ENCODE measurements around the gene BCL11A. TPM values are rescaled to one million over a fixed set of nuclear protein-coding genes. Genes with fewer than 3 reads are reported as not detected.
A peak's percentile ranks its signal among the peaks of the same experiment; 100 is the strongest.

Gene BCL11A
- total and polyA plus RNA-seq, 12 donors, result 3.2 to 38.5 (median 22.7) TPM

DNA sequence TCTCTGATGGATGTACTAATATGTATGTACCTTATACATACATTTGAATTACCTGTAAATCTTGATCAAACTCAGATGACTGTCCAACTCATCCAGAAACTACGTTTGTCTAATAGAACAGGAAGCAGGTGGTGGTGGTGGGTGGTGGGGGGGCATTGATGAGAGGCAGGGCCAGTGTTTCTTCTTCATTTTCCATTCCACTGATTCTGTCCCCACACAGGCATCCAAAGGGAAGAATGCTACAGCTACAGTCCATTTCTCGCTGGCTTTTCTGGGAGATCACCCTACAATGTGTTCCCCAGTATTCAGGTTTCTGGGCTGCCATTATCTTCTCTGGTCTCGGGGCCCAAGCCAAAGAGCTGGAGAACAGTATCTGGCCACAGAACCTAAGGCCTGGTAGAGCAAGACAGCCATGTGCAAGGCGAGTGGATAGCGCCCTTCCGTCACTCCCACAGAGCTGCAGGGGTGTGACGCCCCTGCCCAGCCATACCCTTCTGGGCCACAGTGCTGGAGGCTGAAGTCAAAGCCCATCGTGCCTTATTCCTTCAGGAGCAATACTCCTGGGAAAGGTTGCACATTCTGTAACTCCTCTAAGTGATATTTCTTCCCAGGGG, 54.5 kb downstream of the BCL11A start:
- no peak overlapping the region for H3K4me3 ChIP-seq
- intact Hi-C loops (cut with DNase I), result no loop called here
- peak overlapping the region in 2 of 10 donors; percentile 35 to 55 for H3K27ac ChIP-seq
- H3K4me1 ChIP-seq, result peaks cover 0 to 51% (median 18%) of the 10 kb centered on the region in 9 donors
- DNase-seq, result no peak
- WGBS, 2 donors, result 90 to 93% methylated on average over 8 of the region's 8 CpGs
- H3K27me3 ChIP-seq, result peaks cover 0 to 2% (median 0%) of the 10 kb centered on the region in 7 donors
- H3K36me3 ChIP-seq, result no peaks in the 10 kb centered on the region
- TF ChIP-seq, protein P1, sequence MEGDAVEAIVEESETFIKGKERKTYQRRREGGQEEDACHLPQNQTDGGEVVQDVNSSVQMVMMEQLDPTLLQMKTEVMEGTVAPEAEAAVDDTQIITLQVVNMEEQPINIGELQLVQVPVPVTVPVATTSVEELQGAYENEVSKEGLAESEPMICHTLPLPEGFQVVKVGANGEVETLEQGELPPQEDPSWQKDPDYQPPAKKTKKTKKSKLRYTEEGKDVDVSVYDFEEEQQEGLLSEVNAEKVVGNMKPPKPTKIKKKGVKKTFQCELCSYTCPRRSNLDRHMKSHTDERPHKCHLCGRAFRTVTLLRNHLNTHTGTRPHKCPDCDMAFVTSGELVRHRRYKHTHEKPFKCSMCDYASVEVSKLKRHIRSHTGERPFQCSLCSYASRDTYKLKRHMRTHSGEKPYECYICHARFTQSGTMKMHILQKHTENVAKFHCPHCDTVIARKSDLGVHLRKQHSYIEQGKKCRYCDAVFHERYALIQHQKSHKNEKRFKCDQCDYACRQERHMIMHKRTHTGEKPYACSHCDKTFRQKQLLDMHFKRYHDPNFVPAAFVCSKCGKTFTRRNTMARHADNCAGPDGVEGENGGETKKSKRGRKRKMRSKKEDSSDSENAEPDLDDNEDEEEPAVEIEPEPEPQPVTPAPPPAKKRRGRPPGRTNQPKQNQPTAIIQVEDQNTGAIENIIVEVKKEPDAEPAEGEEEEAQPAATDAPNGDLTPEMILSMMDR (IDR thresholded peaks at IDR 0.05), result no peak
- no peak for ATAC-seq
- H3K9me3 ChIP-seq, result no peaks in the 10 kb centered on the region

GRCh38 chr2:60498127-60498815, 55.2 kb downstream of the BCL11A start:
- 58 to 71% methylated on average over 8 of the region's 8 CpGs for WGBS, 2 donors
- no peak overlapping the region for H3K4me3 ChIP-seq
- peak in 4 of 8 donors; percentile 7 to 52 (median 24) for ATAC-seq
- H3K36me3 ChIP-seq, result no peaks in the 10 kb centered on the region
- DNase-seq, result no peak
- TF ChIP-seq, protein P1 (IDR thresholded peaks at IDR 0.05), result no peak
- H3K27me3 ChIP-seq, result peaks cover 0 to 2% (median 0%) of the 10 kb centered on the region in 7 donors
- H3K4me1 ChIP-seq, result peaks cover 0 to 46% (median 18%) of the 10 kb centered on the region in 9 donors
- H3K9me3 ChIP-seq, result no peaks in the 10 kb centered on the region
- intact Hi-C loops (cut with DNase I), result no loop called here
- no peak overlapping the region for H3K27ac ChIP-seq

DNA sequence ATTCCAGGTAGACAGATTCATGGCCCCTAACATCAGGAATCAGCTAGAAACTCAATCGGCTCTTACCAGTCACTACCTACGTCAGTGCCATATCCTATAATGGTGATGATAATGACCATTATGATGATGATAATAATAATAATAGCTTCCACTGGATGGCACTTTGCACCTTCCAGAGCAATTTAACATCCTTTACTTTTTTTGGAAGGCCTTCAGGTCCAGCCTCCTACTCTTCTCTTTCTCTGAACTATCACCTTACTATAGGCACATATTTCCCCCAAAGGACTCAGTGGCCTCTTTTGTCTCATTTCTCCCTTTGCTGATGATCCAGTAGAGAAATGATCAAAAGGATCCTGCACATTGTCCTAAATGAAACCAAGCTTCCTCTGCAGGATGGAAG, 56.0 kb downstream of the BCL11A start:
- TF ChIP-seq, protein P1 (IDR thresholded peaks at IDR 0.05), result no peak
- no peaks in the 10 kb centered on the region for H3K9me3 ChIP-seq
- DNase-seq (no peak), ATAC-seq (no peak)
- peaks cover 0 to 39% (median 18%) of the 10 kb centered on the region in 9 donors for H3K4me1 ChIP-seq
- WGBS, 2 donors, result 56 to 65% methylated on average over 2 of the region's 2 CpGs
- no peak overlapping the region for H3K4me3 ChIP-seq
- H3K27me3 ChIP-seq, result peaks cover 0 to 2% (median 0%) of the 10 kb centered on the region in 7 donors
- intact Hi-C loops (cut with DNase I), result no loop called here
- H3K36me3 ChIP-seq, result no peaks in the 10 kb centered on the region
- no peak overlapping the region for H3K27ac ChIP-seq

DNA sequence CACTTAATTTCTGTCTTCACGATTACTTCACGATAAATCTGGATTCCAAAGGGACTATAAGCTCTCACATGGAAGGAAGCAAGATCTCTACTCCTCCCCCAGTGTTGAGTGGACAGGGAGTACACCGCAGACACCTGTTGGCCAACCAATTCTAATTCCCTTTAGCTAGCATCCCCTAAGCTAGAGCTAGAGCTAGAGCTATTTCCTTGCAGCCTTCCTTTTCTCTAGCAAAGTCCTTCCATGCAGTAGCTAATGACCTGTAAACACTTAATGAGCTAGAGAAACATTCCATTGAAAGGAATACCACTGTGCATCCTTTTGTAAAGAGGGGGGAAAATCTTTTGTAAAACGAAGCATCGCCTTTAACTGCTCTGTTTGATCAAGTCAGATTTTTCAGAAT, 56.5 kb downstream of the BCL11A start:
- TF ChIP-seq, protein P1 (IDR thresholded peaks at IDR 0.05), result no peak
- WGBS, 2 donors, result 67 to 76% methylated on average over 5 of the region's 5 CpGs
- Histone ChIP-seq H3K4me1 (peaks cover 0 to 35% (median 18%) of the 10 kb centered on the region in 9 donors), H3K27me3 (peaks cover 0 to 2% (median 0%) of the 10 kb centered on the region in 7 donors), H3K27ac (no peak overlapping the region), H3K4me3 (no peak overlapping the region), H3K9me3 (no peaks in the 10 kb centered on the region), H3K36me3 (no peaks in the 10 kb centered on the region)
- intact Hi-C loops (cut with DNase I), result no loop called here
- ATAC-seq (no peak), DNase-seq (no peak)

Measured in heart right ventricle (tissue), 16 donors.